Measurements from ENCODE around the gene PLA2G6. TPM values are rescaled to one million over a fixed set of nuclear protein-coding genes. Genes with fewer than 3 reads are reported as not detected.

Gene PLA2G6
- total RNA-seq, 1 experiment from 2014 or later: 36.0 TPM

DNA sequence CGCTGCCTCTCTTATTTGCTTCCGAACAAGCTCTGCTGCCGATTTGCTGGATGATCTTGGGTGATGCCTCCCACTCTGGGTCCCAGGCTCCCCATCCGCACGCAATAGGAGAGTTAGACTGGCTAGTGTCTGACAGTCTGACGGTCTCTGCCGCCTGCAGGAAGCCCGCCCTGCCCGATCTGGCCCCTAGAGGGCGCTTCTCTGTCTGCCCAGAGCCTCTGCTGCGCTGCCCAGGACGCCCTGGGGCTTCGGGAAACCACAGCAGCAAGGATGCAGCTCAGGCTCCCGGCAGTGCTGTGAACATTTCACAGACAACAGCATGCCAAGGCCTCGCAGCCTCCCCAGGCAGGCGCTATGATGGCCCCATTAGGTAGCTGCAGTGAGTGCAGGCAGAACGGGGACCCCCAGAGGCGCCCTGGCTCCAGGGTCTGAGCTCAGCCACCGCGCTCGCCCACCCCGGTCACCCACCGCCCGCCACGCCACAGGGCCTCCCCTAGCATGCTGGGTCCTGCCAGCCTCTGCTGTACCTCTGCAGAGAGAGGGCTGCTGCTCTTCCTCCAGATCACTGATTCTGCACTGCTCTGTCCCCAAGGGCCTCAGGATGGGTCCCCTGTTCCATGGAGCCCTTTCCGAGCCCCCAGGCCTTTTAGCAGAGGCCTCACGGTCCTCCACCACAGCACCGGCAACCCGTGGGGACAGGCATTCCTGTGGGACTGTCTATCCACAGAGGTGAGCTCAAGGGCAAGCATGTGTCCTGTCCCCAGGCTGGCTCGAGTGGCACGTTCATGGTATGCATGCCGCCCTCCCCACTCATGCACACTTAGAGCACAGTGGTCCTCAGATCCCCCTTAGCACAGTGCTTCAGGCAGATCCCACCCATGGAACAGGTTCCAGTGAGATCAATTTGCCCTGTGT is 66.9 kb downstream of the PLA2G6 start:
- Histone ChIP-seq H2AFZ (ENCODE audit: low read depth, low read length, poor library complexity, severe bottlenecking) (no peak overlapping the region), H3K9me3 (ENCODE audit: control insufficient read depth in 1 of 2, insufficient read depth in 1 of 2, low read depth in 1 of 2, low read length in 2 of 2) (no peaks in the 10 kb centered on the region), H3K36me3 (ENCODE audit: control insufficient read depth in 1 of 2, insufficient read depth in 2 of 2, low read length in 2 of 2) (no peaks in the 10 kb centered on the region), H3K4me2 (ENCODE audit: low read length) (no peak overlapping the region), H3K27ac (ENCODE audit: low read depth, low read length) (no peak overlapping the region), H3K4me1 (ENCODE audit: control insufficient read depth in 1 of 2, insufficient read depth in 2 of 2, low read length in 2 of 2) (peaks cover 11 to 17% of the 10 kb centered on the region in 2 experiments), H3K9ac (ENCODE audit: low read length) (no peak overlapping the region), H4K20me1 (ENCODE audit: insufficient read depth) (no peaks in the 10 kb centered on the region), H3K9me2 (ENCODE audit: insufficient read depth) (no peaks in the 10 kb centered on the region), H3K79me2 (ENCODE audit: insufficient read depth, low read length) (no peaks in the 10 kb centered on the region), H3K27me3 (ENCODE audit: insufficient read depth, low read length) (no peaks in the 10 kb centered on the region), H3K4me3 (replicated peaks in 1 of 2; ENCODE audit: low read depth in 1 of 2, low read length in 2 of 2) (no peak overlapping the region)
- no TSS peak for BruUV-seq (replicated peaks)
- peak; percentile 96 for ATAC-seq
- RAD21 ChIA-PET (ENCODE audit: low non-redundant PET in 1 of 2, low total read pairs in 2 of 2, uncharacterized antibody in 2 of 2, unreplicated experiment in 2 of 2): interaction anchor here in 1 of 2 experiments (1.5 kb wide), 1 partner anchor 115 kb away, joined by 5 read pairs; no protein-coding TSS in a partner anchor
- DNase-seq (ENCODE audit: low read depth, low spot score): peak; percentile 37
- CTCF ChIA-PET: interaction anchor here (0.7 to 1.7 kb wide), 10 partner anchors 11 to 114 kb away, joined by 3 to 12 read pairs (median 4); partner anchors contain the start of gene MAFF
- intact Hi-C loops (cut with micrococcal nuclease): loop anchor here (10.0 kb wide), 1 partner anchor 110 kb away; no protein-coding TSS in a partner anchor
- TF ChIP-seq RAD21 (IDR thresholded peaks at IDR 0.05; ENCODE audit: low read depth): peak; percentile 83
- TF ChIP-seq, protein P1, sequence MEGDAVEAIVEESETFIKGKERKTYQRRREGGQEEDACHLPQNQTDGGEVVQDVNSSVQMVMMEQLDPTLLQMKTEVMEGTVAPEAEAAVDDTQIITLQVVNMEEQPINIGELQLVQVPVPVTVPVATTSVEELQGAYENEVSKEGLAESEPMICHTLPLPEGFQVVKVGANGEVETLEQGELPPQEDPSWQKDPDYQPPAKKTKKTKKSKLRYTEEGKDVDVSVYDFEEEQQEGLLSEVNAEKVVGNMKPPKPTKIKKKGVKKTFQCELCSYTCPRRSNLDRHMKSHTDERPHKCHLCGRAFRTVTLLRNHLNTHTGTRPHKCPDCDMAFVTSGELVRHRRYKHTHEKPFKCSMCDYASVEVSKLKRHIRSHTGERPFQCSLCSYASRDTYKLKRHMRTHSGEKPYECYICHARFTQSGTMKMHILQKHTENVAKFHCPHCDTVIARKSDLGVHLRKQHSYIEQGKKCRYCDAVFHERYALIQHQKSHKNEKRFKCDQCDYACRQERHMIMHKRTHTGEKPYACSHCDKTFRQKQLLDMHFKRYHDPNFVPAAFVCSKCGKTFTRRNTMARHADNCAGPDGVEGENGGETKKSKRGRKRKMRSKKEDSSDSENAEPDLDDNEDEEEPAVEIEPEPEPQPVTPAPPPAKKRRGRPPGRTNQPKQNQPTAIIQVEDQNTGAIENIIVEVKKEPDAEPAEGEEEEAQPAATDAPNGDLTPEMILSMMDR (IDR thresholded peaks at IDR 0.05 in 2 of 3, conservative IDR thresholded peaks at IDR 0.05 in 1 of 3; ENCODE audit: borderline replicate concordance in 1 of 3, insufficient read depth in 1 of 3, low read depth in 2 of 3, low read length in 2 of 3): peak; percentile 73 to 98 (median 95); a peak in 5 of 6 replicates
- TF ChIP-seq, protein P2, sequence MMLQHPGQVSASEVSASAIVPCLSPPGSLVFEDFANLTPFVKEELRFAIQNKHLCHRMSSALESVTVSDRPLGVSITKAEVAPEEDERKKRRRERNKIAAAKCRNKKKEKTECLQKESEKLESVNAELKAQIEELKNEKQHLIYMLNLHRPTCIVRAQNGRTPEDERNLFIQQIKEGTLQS (IDR thresholded peaks at IDR 0.05): no peak
- POLR2A ChIA-PET: no interaction called here

DNA sequence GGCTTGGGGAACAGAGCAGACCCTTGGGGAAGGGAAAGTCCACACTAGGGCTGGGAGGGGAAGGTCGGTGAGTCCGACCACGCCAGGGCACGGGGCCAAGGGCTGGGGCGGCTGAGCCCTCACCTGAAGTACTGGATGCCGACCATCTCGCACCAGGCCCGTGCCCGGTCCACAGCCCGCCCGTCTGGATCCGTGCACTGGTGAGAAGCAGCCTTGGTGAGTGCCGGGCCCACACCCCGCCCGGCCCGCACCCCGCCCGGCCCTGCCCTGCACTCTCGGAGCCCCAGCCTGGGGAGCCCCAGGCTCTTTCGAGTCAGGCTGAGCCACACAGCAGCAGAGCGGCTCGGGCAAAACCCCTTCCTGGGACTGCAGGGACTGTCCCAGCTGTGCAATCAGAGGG is 69.2 kb downstream of the PLA2G6 start:
- ATAC-seq: no peak
- Histone ChIP-seq H3K4me2 (ENCODE audit: low read length) (no peak overlapping the region), H3K27me3 (ENCODE audit: insufficient read depth, low read length) (no peaks in the 10 kb centered on the region), H3K9me2 (ENCODE audit: insufficient read depth) (no peaks in the 10 kb centered on the region), H3K4me1 (ENCODE audit: control insufficient read depth in 1 of 2, insufficient read depth in 2 of 2, low read length in 2 of 2) (peaks cover 14 to 24% of the 10 kb centered on the region in 2 experiments), H3K79me2 (ENCODE audit: insufficient read depth, low read length) (no peaks in the 10 kb centered on the region), H4K20me1 (ENCODE audit: insufficient read depth) (no peaks in the 10 kb centered on the region), H3K27ac (ENCODE audit: low read depth, low read length) (no peak overlapping the region), H3K9ac (ENCODE audit: low read length) (no peak overlapping the region), H3K36me3 (ENCODE audit: control insufficient read depth in 1 of 2, insufficient read depth in 2 of 2, low read length in 2 of 2) (no peaks in the 10 kb centered on the region), H3K9me3 (ENCODE audit: control insufficient read depth in 1 of 2, insufficient read depth in 1 of 2, low read depth in 1 of 2, low read length in 2 of 2) (no peaks in the 10 kb centered on the region), H2AFZ (ENCODE audit: low read depth, low read length, poor library complexity, severe bottlenecking) (no peak overlapping the region), H3K4me3 (replicated peaks in 1 of 2; ENCODE audit: low read depth in 1 of 2, low read length in 2 of 2) (no peak overlapping the region)
- no peak for DNase-seq (ENCODE audit: low read depth, low spot score)
- CTCF ChIA-PET: interaction anchor here (1.3 kb wide), 1 partner anchor 118 kb away, joined by 3 read pairs; no protein-coding TSS in a partner anchor
- TF ChIP-seq CBX3 (IDR thresholded peaks at IDR 0.05; ENCODE audit: low read depth) (no peak), ZNF274 (IDR thresholded peaks at IDR 0.05; ENCODE audit: low read depth, low read length) (no peak), RAD21 (IDR thresholded peaks at IDR 0.05; ENCODE audit: low read depth) (no peak), TCF7L2 (IDR thresholded peaks at IDR 0.05; ENCODE audit: borderline replicate concordance, extremely low read depth, insufficient read depth, insufficient read length) (no peak), SIN3A (IDR thresholded peaks at IDR 0.05; ENCODE audit: low read depth) (no peak), FOSL1 (IDR thresholded peaks at IDR 0.05; ENCODE audit: low read depth) (no peak), YY1 (IDR thresholded peaks at IDR 0.05; ENCODE audit: extremely low read depth, insufficient replicate concordance, low read depth, low read length) (no peak)
- TF ChIP-seq, protein P3, sequence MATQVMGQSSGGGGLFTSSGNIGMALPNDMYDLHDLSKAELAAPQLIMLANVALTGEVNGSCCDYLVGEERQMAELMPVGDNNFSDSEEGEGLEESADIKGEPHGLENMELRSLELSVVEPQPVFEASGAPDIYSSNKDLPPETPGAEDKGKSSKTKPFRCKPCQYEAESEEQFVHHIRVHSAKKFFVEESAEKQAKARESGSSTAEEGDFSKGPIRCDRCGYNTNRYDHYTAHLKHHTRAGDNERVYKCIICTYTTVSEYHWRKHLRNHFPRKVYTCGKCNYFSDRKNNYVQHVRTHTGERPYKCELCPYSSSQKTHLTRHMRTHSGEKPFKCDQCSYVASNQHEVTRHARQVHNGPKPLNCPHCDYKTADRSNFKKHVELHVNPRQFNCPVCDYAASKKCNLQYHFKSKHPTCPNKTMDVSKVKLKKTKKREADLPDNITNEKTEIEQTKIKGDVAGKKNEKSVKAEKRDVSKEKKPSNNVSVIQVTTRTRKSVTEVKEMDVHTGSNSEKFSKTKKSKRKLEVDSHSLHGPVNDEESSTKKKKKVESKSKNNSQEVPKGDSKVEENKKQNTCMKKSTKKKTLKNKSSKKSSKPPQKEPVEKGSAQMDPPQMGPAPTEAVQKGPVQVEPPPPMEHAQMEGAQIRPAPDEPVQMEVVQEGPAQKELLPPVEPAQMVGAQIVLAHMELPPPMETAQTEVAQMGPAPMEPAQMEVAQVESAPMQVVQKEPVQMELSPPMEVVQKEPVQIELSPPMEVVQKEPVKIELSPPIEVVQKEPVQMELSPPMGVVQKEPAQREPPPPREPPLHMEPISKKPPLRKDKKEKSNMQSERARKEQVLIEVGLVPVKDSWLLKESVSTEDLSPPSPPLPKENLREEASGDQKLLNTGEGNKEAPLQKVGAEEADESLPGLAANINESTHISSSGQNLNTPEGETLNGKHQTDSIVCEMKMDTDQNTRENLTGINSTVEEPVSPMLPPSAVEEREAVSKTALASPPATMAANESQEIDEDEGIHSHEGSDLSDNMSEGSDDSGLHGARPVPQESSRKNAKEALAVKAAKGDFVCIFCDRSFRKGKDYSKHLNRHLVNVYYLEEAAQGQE (IDR thresholded peaks at IDR 0.05; ENCODE audit: low read depth): no peak
- RAD21 ChIA-PET (ENCODE audit: low non-redundant PET in 1 of 2, low total read pairs in 2 of 2, uncharacterized antibody in 2 of 2, unreplicated experiment in 2 of 2): no interaction called here
- intact Hi-C loops (cut with micrococcal nuclease): loop anchor here (10.0 kb wide), 1 partner anchor 112 kb away; no protein-coding TSS in a partner anchor
- BruUV-seq (replicated peaks): no TSS peak
- POLR2A ChIA-PET: no interaction called here
